Left ventricle myocardium inferior (tissue), 1 donor: Measurements from ENCODE around the gene CCL26. TPM values are rescaled to one million over a fixed set of nuclear protein-coding genes. Genes with fewer than 3 reads are reported as not detected.

Experiments used
- DNase-seq: peaks from one replicate; pipeline ENCODE4 v3.0.0-alpha.2; 2020
- H3K27ac ChIP-seq: fragments of 200-600 bp; replicated peaks from 2 replicates; pipeline ENCODE4 v1.8.0; 2021
- H3K27me3 ChIP-seq: fragments of 200-600 bp; 2 replicates; pipeline ENCODE4 v1.8.0; 2021; ENCODE audit warnings: low read depth
- H3K36me3 ChIP-seq: fragments of 200-600 bp; 2 replicates; pipeline ENCODE4 v1.8.0; 2021
- H3K4me1 ChIP-seq: fragments of 200-600 bp; 2 replicates; pipeline ENCODE4 v1.8.0; 2021
- H3K4me3 ChIP-seq: fragments of 200-600 bp; 2 replicates; pipeline ENCODE4 v1.8.0; 2021; ENCODE audit warnings: mild to moderate bottlenecking, moderate library complexity
- H3K9me3 ChIP-seq: fragments of 200-600 bp; replicated peaks from 2 replicates; pipeline ENCODE4 v1.8.0; 2021
- intact Hi-C: fragments of 100-400 bp; cut with micrococcal nuclease; formaldehyde crosslinking; loops from one replicate; pipeline ENCODE4 v1.11.0; 2022
- total RNA-seq: library from RNA; stranded (reverse); fragmentation: NEBNext Ultra II Directional; extraction: Animal tissue kit (Norgen Biotek cat#: 25700); gene quantifications from one replicate; pipeline ENCODE4 v1.2.1, GENCODE V29; 2021
- TF ChIP-seq, protein P1 (sequence below): fragments of 200-600 bp; IDR thresholded peaks from 2 replicates; pipeline ENCODE4 v1.8.0; 2021; ENCODE audit warnings: antibody characterized with exemption, mild to moderate bottlenecking, borderline replicate concordance
- donor health status: DM: no; HTN: yes; CAD: no; lungs with severe emphysema.

Gene CCL26
- total RNA-seq, 1 donor from 2014 or later: 0.49 TPM

DNA sequence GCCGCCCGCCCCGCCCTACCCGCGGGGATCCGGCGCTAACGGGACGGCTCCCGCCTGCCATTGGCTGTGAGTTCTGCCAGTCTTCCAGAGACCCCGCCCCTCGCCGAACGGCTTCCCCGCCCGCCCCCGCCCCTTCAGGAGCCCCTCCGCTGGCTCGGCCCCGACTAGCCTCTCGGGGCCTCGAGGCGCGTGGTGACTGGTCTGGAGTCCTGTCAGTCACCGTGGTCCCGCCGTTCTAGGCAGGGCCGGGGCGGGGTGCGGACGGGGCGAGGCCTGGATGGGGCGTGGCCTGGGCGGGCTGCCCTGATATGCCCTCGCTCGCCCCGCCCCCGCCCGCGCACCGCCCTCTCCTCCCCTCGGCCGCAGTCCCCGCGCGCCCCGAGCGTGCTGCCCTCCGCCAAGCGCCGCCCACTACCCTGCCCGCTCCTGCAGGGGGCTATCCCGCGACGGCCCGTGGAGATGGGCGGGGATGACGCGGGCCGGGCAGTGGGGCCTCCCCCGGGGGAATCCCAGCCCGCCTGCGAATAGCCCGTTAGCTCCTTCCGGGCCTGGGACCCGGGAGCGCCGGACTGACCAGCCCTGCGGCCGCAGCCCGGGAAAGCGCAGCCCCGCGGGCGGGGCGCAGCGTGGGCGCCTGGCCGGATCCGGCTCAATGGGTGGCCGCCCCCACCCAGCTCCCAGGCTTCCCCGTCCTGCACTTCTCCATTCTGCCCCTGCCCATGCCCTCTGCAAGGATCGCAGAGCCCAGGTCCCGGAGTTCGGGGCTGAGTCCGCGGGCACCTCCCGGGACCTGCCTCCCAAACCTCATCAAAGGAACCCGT lies 32.8 kb downstream of the CCL26 start:
- peak; percentile 100 for DNase-seq
- H3K4me3 ChIP-seq: peak overlapping the region; percentile 100
- no peaks in the 10 kb centered on the region for H3K27me3 ChIP-seq
- peak overlapping the region; percentile 92 for H3K27ac ChIP-seq
- no peaks in the 10 kb centered on the region for H3K36me3 ChIP-seq
- TF ChIP-seq, protein P1, sequence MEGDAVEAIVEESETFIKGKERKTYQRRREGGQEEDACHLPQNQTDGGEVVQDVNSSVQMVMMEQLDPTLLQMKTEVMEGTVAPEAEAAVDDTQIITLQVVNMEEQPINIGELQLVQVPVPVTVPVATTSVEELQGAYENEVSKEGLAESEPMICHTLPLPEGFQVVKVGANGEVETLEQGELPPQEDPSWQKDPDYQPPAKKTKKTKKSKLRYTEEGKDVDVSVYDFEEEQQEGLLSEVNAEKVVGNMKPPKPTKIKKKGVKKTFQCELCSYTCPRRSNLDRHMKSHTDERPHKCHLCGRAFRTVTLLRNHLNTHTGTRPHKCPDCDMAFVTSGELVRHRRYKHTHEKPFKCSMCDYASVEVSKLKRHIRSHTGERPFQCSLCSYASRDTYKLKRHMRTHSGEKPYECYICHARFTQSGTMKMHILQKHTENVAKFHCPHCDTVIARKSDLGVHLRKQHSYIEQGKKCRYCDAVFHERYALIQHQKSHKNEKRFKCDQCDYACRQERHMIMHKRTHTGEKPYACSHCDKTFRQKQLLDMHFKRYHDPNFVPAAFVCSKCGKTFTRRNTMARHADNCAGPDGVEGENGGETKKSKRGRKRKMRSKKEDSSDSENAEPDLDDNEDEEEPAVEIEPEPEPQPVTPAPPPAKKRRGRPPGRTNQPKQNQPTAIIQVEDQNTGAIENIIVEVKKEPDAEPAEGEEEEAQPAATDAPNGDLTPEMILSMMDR: peak; percentile 49
- no peaks in the 10 kb centered on the region for H3K9me3 ChIP-seq
- intact Hi-C loops: no loop called here
- peaks cover 49% of the 10 kb centered on the region for H3K4me1 ChIP-seq

DNA sequence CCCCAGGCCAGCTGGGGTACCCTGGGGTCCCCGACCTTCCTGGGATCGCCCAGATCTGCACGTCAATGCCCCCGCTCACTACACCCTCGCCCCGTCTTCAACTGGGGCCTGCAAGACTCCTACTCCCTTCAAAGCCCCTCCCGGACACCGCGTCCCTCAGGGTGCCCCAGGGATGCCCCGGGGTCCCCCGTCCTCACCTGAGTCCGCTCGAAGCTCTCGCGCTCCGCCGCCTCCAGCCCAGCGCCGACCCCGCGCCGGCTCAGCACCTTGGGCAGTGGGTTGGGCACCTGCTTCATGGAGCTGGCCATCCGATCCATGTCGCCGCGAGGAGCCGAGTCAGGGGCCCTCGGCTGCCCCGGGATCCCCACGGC lies 33.4 kb downstream of the CCL26 start, which contains the start of gene HIP1:
HIP1 (minus strand) TSS at position 338 of the 371 bp plus-strand sequence; CDS start at position 317, 21 bp downstream.
- peaks cover 49% of the 10 kb centered on the region for H3K4me1 ChIP-seq
- no peaks in the 10 kb centered on the region for H3K36me3 ChIP-seq
- intact Hi-C loops: no loop called here
- no peak for DNase-seq
- no peaks in the 10 kb centered on the region for H3K9me3 ChIP-seq
- H3K4me3 ChIP-seq: peak within 1 kb of the TSS; percentile 100
- H3K27me3 ChIP-seq: no peaks in the 10 kb centered on the region
- H3K27ac ChIP-seq: peak within 1 kb of the TSS; percentile 92
- TF ChIP-seq, protein P1: no peak

DNA sequence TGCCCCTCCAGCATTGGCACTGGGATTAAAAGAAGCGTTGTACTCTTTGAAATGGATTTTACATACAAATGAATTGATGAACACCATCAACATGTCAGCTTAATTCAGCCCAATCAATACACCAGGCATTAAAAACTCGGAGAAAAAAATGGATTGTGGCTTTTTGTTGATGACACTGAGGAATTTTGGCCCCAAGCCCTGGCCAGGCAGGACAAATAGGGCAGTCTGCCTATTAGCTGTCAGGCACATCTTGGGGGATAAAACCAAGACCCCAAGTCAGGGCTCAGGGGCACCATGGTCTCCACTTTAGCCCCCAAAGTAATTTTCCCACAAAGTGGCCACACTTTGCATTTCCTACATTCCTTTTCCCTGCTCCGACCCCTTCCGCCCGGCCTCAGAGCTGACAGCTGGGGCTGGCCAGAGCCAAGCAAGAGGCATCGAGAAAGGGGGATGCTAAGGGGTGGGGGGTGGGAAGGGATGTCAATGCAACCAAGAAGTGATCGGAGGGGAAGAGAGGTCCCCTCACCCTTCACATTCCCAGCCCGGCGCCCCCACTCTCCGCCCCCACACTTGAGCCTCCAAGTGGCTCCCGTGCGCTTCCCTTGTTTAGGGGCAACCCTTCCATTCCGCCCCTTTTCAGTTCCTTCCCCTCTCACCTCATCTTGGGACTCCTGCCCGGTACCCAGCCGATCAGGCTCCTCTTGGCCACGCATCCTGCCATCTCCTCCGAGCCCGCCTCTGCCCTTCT lies 34.0 kb downstream of the CCL26 start:
- H3K27ac ChIP-seq: peak overlapping the region; percentile 92
- no peaks in the 10 kb centered on the region for H3K27me3 ChIP-seq
- no peak for DNase-seq
- peak overlapping the region; percentile 100 for H3K4me3 ChIP-seq
- no peaks in the 10 kb centered on the region for H3K9me3 ChIP-seq
- H3K36me3 ChIP-seq: no peaks in the 10 kb centered on the region
- TF ChIP-seq, protein P1: no peak
- H3K4me1 ChIP-seq: peaks cover 53% of the 10 kb centered on the region
- intact Hi-C loops: no loop called here

DNA sequence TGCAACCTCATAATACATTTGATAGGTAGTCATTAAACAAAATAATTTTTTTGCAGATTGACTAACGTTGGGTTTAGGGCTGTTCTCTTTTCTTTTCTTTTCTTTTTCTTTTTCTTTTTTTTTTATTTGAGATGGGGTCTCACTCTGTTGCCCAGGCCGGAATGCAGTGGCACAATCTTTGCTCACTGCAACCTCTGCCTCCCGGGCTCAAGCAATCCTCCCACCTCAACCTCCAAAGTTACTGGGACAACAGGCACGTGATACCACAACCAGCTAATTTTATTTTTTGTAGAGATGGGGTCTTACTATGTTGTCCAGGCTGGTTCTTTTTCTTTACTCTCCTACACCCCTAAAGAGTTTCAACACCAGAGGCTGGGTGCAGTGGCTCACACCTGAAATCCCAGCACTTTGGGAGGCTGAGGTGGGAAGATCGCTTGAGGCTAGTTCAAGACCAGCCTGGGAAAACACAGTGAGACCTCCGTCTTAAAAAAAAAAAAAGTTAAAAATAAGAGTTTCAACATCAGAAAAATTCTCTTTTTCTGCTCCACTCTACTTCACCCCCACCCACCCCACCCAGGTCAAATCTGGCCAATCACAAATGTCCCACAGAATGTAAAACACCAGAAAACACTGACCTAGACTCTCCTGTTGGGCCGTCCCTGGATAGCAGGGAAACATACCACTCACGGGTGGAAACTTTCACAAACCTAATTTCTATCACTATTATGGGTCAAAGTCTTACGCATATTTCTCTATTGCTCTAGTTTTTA lies 36.2 kb downstream of the CCL26 start:
- H3K9me3 ChIP-seq: no peaks in the 10 kb centered on the region
- peaks cover 47% of the 10 kb centered on the region for H3K4me1 ChIP-seq
- no peaks in the 10 kb centered on the region for H3K36me3 ChIP-seq
- intact Hi-C loops: no loop called here
- H3K4me3 ChIP-seq: no peak overlapping the region
- no peak overlapping the region for H3K27ac ChIP-seq
- DNase-seq: no peak
- H3K27me3 ChIP-seq: no peaks in the 10 kb centered on the region
- TF ChIP-seq, protein P1: no peak

DNA sequence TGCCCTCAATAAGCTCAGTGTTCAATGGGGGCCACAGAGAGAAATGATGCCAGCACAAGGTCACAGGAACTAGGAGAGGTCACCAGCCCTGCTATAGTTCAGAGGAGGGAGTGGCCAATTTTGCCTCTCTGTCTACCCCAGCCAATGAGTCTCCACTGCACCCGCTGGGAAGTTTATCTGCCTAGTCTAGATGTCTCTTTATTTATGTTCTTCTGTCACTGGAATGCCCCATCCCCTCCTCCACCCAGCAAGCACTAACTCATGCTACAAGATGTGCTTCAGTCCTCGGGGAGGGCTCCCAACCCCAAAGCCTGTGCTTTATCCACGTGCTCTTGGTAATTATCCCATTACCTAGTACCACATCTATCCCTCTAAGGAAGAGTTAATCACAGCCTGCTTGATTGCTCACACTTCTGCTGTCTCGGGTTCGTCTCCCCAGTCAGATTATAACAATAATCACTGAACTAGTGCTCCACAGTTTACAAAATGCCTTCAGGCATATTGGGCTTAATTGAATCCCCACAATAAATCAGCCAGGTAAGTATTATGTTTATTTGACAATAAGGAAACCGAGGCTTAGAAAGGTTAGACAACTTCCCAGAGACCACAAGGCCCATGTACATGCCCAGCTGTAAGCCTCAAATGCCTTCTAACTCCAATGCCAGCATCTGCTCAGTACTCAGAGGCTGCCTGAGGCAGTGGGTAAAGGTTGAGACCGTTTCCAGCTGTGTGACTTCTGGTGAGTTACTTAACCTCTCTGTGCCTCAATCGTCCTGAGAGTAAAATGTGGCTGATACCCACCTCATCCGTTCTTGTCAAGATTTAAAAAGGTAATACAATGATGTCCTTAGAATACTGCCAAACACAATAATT lies 37.2 kb downstream of the CCL26 start:
- Histone ChIP-seq H3K4me3 (no peak overlapping the region), H3K9me3 (no peaks in the 10 kb centered on the region), H3K36me3 (no peaks in the 10 kb centered on the region), H3K27ac (no peak overlapping the region), H3K27me3 (no peaks in the 10 kb centered on the region), H3K4me1 (peaks cover 38% of the 10 kb centered on the region)
- intact Hi-C loops: no loop called here
- DNase-seq: no peak
- TF ChIP-seq, protein P1: no peak
